Parathyroid adenoma (tissue), 2 donors: ENCODE results near the gene SLC7A5.
"Not testable (repeated sequence)": the region's sequence is repeated elsewhere in the genome, so short reads cannot be mapped to it uniquely, and the experiment has no call there.

ENCODE experiments used
- H2AFZ ChIP-seq: fragments of 300-600 bp; sonication (generic); one replicate; pipeline ENCODE4 v1.7.0; 2017; ENCODE audit warnings: antibody characterized with exemption, mild to moderate bottlenecking
- H3K27ac ChIP-seq: fragments of 300-600 bp; sonication (generic); one replicate; pipeline ENCODE4 v1.7.0; 2017
- H3K27me3 ChIP-seq: fragments of 300-600 bp; sonication (generic); one replicate; pipeline ENCODE4 v1.7.0; 2017; ENCODE audit warnings: low read length; ENCODE audit not compliant: control insufficient read depth, insufficient read depth
- H3K36me3 ChIP-seq: fragments of 300-600 bp; sonication (generic); one replicate; pipeline ENCODE4 v1.7.0; 2017; ENCODE audit warnings: low read length; ENCODE audit not compliant: control insufficient read depth, insufficient read depth
- H3K4me1 ChIP-seq: fragments of 300-600 bp; sonication (generic); one replicate; pipeline ENCODE4 v1.7.0; 2017; ENCODE audit warnings: control low read depth
- H3K4me2 ChIP-seq: fragments of 300-600 bp; sonication (generic); one replicate; pipeline ENCODE4 v1.7.0; 2017; ENCODE audit warnings: low read length
- H3K4me3 ChIP-seq: fragments of 300-600 bp; sonication (generic); one replicate; pipeline ENCODE4 v1.7.0; 2017; ENCODE audit warnings: low read depth, low read length
- H3K79me2 ChIP-seq: fragments of 300-600 bp; sonication (generic); one replicate; pipeline ENCODE4 v1.7.0; 2017; ENCODE audit warnings: control low read depth
- H3K9ac ChIP-seq: fragments of 300-600 bp; sonication (generic); one replicate; pipeline ENCODE4 v1.7.0; 2017; ENCODE audit warnings: mild to moderate bottlenecking
- H3K9me3 ChIP-seq: fragments of 300-600 bp; sonication (generic); one replicate; pipeline ENCODE4 v1.7.0; 2017; ENCODE audit warnings: low read length; ENCODE audit not compliant: control insufficient read depth
- CTCF ChIP-seq: fragments of 300-600 bp; sonication (generic); IDR thresholded peaks from one replicate; pipeline ENCODE4 v1.7.0; 2017; ENCODE audit warnings: antibody characterized with exemption, mild to moderate bottlenecking
- donor health status: primary hyperparathyroidism.

Gene SLC7A5

GRCh38 chr16:87882436-87883019, 13.2 kb upstream of the SLC7A5 start:
- H3K4me3 ChIP-seq = no peak overlapping the region
- no peaks in the 10 kb centered on the region for H3K4me1 ChIP-seq
- no peak overlapping the region for H3K9ac ChIP-seq
- H3K27me3 ChIP-seq = no peaks in the 10 kb centered on the region
- no peaks in the 10 kb centered on the region for H3K79me2 ChIP-seq
- no peaks in the 10 kb centered on the region for H3K9me3 ChIP-seq
- no peak overlapping the region for H3K4me2 ChIP-seq
- H3K36me3 ChIP-seq = no peaks in the 10 kb centered on the region
- no peak for TF ChIP-seq CTCF
- H2AFZ ChIP-seq = no peak overlapping the region
- no peak overlapping the region for H3K27ac ChIP-seq

- Histone ChIP-seq H3K36me3 (no peaks in the 10 kb centered on the region), H3K4me3 (no peak overlapping the region), H3K27ac (no peak overlapping the region), H3K9me3 (no peaks in the 10 kb centered on the region), H3K27me3 (no peaks in the 10 kb centered on the region), H3K4me1 (no peaks in the 10 kb centered on the region), H3K79me2 (no peaks in the 10 kb centered on the region), H3K4me2 (no peak overlapping the region), H3K9ac (no peak overlapping the region), H2AFZ (no peak overlapping the region)
- TF ChIP-seq CTCF = no peak
These were observed 12.3 kb upstream of the SLC7A5 start for GRCh38 chr16:87881324-87882200.

GRCh38 chr16:87880117-87880696, 10.9 kb upstream of the SLC7A5 start:
- Histone ChIP-seq H3K9ac (no peak overlapping the region), H3K36me3 (no peaks in the 10 kb centered on the region), H3K27ac (no peak overlapping the region), H3K4me3 (no peak overlapping the region), H3K9me3 (no peaks in the 10 kb centered on the region), H3K4me2 (no peak overlapping the region), H3K79me2 (no peaks in the 10 kb centered on the region), H3K4me1 (no peaks in the 10 kb centered on the region), H2AFZ (no peak overlapping the region), H3K27me3 (no peaks in the 10 kb centered on the region)
- no peak for TF ChIP-seq CTCF

- H3K27me3 ChIP-seq, H3K4me3 ChIP-seq, H3K4me1 ChIP-seq, H3K9ac ChIP-seq, H3K36me3 ChIP-seq, H3K79me2 ChIP-seq, H2AFZ ChIP-seq, H3K9me3 ChIP-seq, H3K27ac ChIP-seq, H3K4me2 ChIP-seq: not testable (repeated sequence)
These were observed 10.2 kb upstream of the SLC7A5 start for GRCh38 chr16:87879411-87880013.

GRCh38 chr16:87878704-87879103, 9.4 kb upstream of the SLC7A5 start:
- no peak overlapping the region for H3K4me2 ChIP-seq
- no peaks in the 10 kb centered on the region for H3K9me3 ChIP-seq
- H3K27ac ChIP-seq = no peak overlapping the region
- H3K4me3 ChIP-seq = no peak overlapping the region
- H2AFZ ChIP-seq = no peak overlapping the region
- no peaks in the 10 kb centered on the region for H3K27me3 ChIP-seq
- H3K4me1 ChIP-seq = no peaks in the 10 kb centered on the region
- no peaks in the 10 kb centered on the region for H3K79me2 ChIP-seq
- H3K36me3 ChIP-seq = no peaks in the 10 kb centered on the region
- no peak for TF ChIP-seq CTCF
- H3K9ac ChIP-seq = no peak overlapping the region
